Erythroblast (primary cell): Measurements from ENCODE around the gene BRF1.

Experiments
- GATA1 ChIP-seq: IDR thresholded peaks from 2 replicates; pipeline ENCODE4 v1.6.1; 2011; ENCODE audit warnings: low read depth, mild to moderate bottlenecking, control low read depth, low read length, moderate library complexity
- POLR2A ChIP-seq: IDR thresholded peaks from 2 replicates; pipeline ENCODE4 v1.6.1; 2011; ENCODE audit warnings: mild to moderate bottlenecking, low read length

- TF ChIP-seq POLR2A (no peak), GATA1 (no peak)
These were observed 48.9 kb downstream of the BRF1 start for GRCh38 chr14:105251920-105252319.
